HEK293 (cell line): ENCODE measurements around the gene KCNIP4.

Experiments
- CTCF ChIA-PET: fragments of 350-600 bp; formaldehyde crosslinking; extraction: SDS; loops from one replicate; lab custom pipeline; 2021; ENCODE audit warnings: antibody characterized with exemption; lab: Yijun Ruan, JAX
- POLR2A ChIA-PET: fragments of 300-600 bp; formaldehyde crosslinking; extraction: SDS; loops from one replicate; lab custom pipeline; 2020; ENCODE audit warnings: antibody characterized with exemption, inconsistent platforms; lab: Yijun Ruan, JAX
- H3K27ac ChIP-seq: fragments of 200-500 bp; sonication (Bioruptor generic); 2 replicates; pipeline ENCODE4 v1.5.1; 2014; ENCODE audit warnings: low read depth, low read length, control low read depth, inconsistent platforms; ENCODE audit errors: extremely low read depth
- H3K36me3 ChIP-seq, 2 experiments: fragments of 200-500 bp in 1 of 2; sonication (Bioruptor generic) in 1 of 2; 1 replicate in 1 of 2; 2 replicates in 1 of 2; pipeline ENCODE4 v1.5.1; 2014 to 2017; ENCODE audit warnings: inconsistent platforms in 2 of 2, low read length in 2 of 2; ENCODE audit not compliant: control insufficient read depth in 2 of 2, insufficient read depth in 1 of 2
- H3K4me1 ChIP-seq: fragments of 200-500 bp; sonication (Bioruptor generic); 2 replicates; pipeline ENCODE4 v1.5.1; 2014; ENCODE audit warnings: mild to moderate bottlenecking, low read length, inconsistent platforms; ENCODE audit not compliant: control insufficient read depth, insufficient read depth
- H3K4me3 ChIP-seq: 2 replicates; pipeline ENCODE4 v1.5.1; 2011; ENCODE audit warnings: low read depth, mild to moderate bottlenecking, control low read depth, low read length, moderate library complexity
- H3K9me3 ChIP-seq: fragments of 200-500 bp; sonication (Bioruptor generic); 2 replicates; pipeline ENCODE4 v1.5.1; 2014; ENCODE audit warnings: low read depth, low read length, inconsistent platforms; ENCODE audit not compliant: control insufficient read depth, insufficient read depth
- FEZF1 ChIP-seq: fragments of 450-650 bp; formaldehyde crosslinking; IDR thresholded peaks from 2 replicates; pipeline ENCODE4 v1.5.1; 2016; ENCODE audit warnings: missing biosample characterization, missing genetic modification characterization
- HIC1 ChIP-seq: fragments of 450-650 bp; formaldehyde crosslinking; IDR thresholded peaks from 2 replicates; pipeline ENCODE4 v1.5.1; 2016; ENCODE audit warnings: missing biosample characterization, missing genetic modification characterization
- MZF1 ChIP-seq: fragments of 450-650 bp; formaldehyde crosslinking; IDR thresholded peaks from 2 replicates; pipeline ENCODE4 v1.5.1; 2017; ENCODE audit warnings: missing biosample characterization, missing genetic modification characterization, borderline replicate concordance
- OSR2 ChIP-seq: fragments of 450-650 bp; formaldehyde crosslinking; IDR thresholded peaks from 2 replicates; pipeline ENCODE4 v1.5.1; 2016; ENCODE audit warnings: missing biosample characterization, missing genetic modification characterization
- OVOL3 ChIP-seq: fragments of 450-650 bp; formaldehyde crosslinking; IDR thresholded peaks from 2 replicates; pipeline ENCODE4 v1.5.1; 2016; ENCODE audit warnings: missing biosample characterization, missing genetic modification characterization
- PRDM6 ChIP-seq: fragments of 450-650 bp; formaldehyde crosslinking; IDR thresholded peaks from 2 replicates; pipeline ENCODE4 v1.5.1; 2017; ENCODE audit warnings: missing biosample characterization, missing genetic modification characterization
- SP3 ChIP-seq: fragments of 450-650 bp; formaldehyde crosslinking; IDR thresholded peaks from 2 replicates; pipeline ENCODE4 v1.5.1; 2016; ENCODE audit warnings: missing biosample characterization, missing genetic modification characterization
- YY2 ChIP-seq: fragments of 450-650 bp; formaldehyde crosslinking; IDR thresholded peaks from 2 replicates; pipeline ENCODE4 v1.5.1; 2016; ENCODE audit warnings: missing biosample characterization, missing genetic modification characterization
- ZBTB10 ChIP-seq: fragments of 450-650 bp; formaldehyde crosslinking; IDR thresholded peaks from 2 replicates; pipeline ENCODE4 v1.5.1; 2016; ENCODE audit warnings: missing biosample characterization, missing genetic modification characterization
- ZBTB11 ChIP-seq: fragments of 450-650 bp; formaldehyde crosslinking; conservative IDR thresholded peaks from 2 replicates; pipeline ENCODE4 v1.5.1; 2016; ENCODE audit warnings: low read depth, missing biosample characterization, missing genetic modification characterization
- ZBTB21 ChIP-seq: fragments of 450-650 bp; formaldehyde crosslinking; IDR thresholded peaks from 2 replicates; pipeline ENCODE4 v1.5.1; 2017; ENCODE audit warnings: missing biosample characterization, missing genetic modification characterization
- ZBTB26 ChIP-seq: fragments of 450-650 bp; formaldehyde crosslinking; optimal IDR thresholded peaks from 2 replicates; pipeline ENCODE3; 2016; ENCODE audit warnings: missing biosample characterization, mild to moderate bottlenecking, missing genetic modification characterization
- ZEB2 ChIP-seq: fragments of 450-650 bp; formaldehyde crosslinking; IDR thresholded peaks from 2 replicates; pipeline ENCODE4 v1.5.1; 2016; ENCODE audit warnings: missing biosample characterization, missing genetic modification characterization
- ZNF211 ChIP-seq: fragments of 450-650 bp; formaldehyde crosslinking; IDR thresholded peaks from 2 replicates; pipeline ENCODE4 v1.5.1; 2016; ENCODE audit warnings: low read depth, missing biosample characterization, missing genetic modification characterization
- ZNF302 ChIP-seq: fragments of 450-650 bp; formaldehyde crosslinking; IDR thresholded peaks from 2 replicates; pipeline ENCODE4 v1.5.1; 2016; ENCODE audit warnings: missing biosample characterization, missing genetic modification characterization, low read depth
- ZNF404 ChIP-seq: fragments of 450-650 bp; formaldehyde crosslinking; IDR thresholded peaks from 2 replicates; pipeline ENCODE4 v1.5.1; 2017; ENCODE audit warnings: missing biosample characterization, missing genetic modification characterization
- ZNF426 ChIP-seq: fragments of 450-650 bp; formaldehyde crosslinking; IDR thresholded peaks from 2 replicates; pipeline ENCODE4 v1.5.1; 2017; ENCODE audit warnings: missing biosample characterization, missing genetic modification characterization, mild to moderate bottlenecking, inconsistent platforms, moderate library complexity
- ZNF433 ChIP-seq: fragments of 450-650 bp; formaldehyde crosslinking; IDR thresholded peaks from 2 replicates; pipeline ENCODE4 v1.5.1; 2016; ENCODE audit warnings: missing biosample characterization, missing genetic modification characterization, low read depth
- ZNF596 ChIP-seq: fragments of 450-650 bp; IDR thresholded peaks from 2 replicates; pipeline ENCODE4 v1.5.0; 2018; ENCODE audit warnings: missing biosample characterization, mild to moderate bottlenecking, missing genetic modification characterization, moderate library complexity
- ZNF624 ChIP-seq: fragments of 450-650 bp; formaldehyde crosslinking; IDR thresholded peaks from 2 replicates; pipeline ENCODE4 v1.5.1; 2017; ENCODE audit warnings: missing biosample characterization, missing genetic modification characterization
- ZNF658 ChIP-seq: fragments of 450-650 bp; formaldehyde crosslinking; IDR thresholded peaks from 2 replicates; pipeline ENCODE4; 2016; ENCODE audit warnings: missing biosample characterization, missing genetic modification characterization
- ZNF660 ChIP-seq: fragments of 450-650 bp; IDR thresholded peaks from 2 replicates; pipeline ENCODE4 v1.5.1; 2018; ENCODE audit warnings: missing biosample characterization, mild to moderate bottlenecking, missing genetic modification characterization
- ZNF747 ChIP-seq: fragments of 450-650 bp; formaldehyde crosslinking; IDR thresholded peaks from 2 replicates; pipeline ENCODE4 v1.5.1; 2016; ENCODE audit warnings: missing biosample characterization, missing genetic modification characterization

Gene KCNIP4

GRCh38 chr4:21009956-21010355 is 938.6 kb downstream of the KCNIP4 start:
- H3K4me3 ChIP-seq: no peak overlapping the region
- H3K4me1 ChIP-seq: no peaks in the 10 kb centered on the region
- no peaks in the 10 kb centered on the region for H3K9me3 ChIP-seq
- H3K27ac ChIP-seq: no peak overlapping the region
- TF ChIP-seq ZBTB26 (tag by site-specific recombination) (no peak), MZF1 (tag by site-specific recombination) (no peak), SP3 (tag by site-specific recombination) (no peak), ZNF433 (tag by site-specific recombination) (no peak), ZNF624 (no peak), ZBTB21 (tag by site-specific recombination) (no peak), ZEB2 (tag by site-specific recombination) (no peak), ZBTB11 (tag by site-specific recombination) (no peak), ZNF660 (tag by site-specific recombination) (no peak), OSR2 (tag by site-specific recombination) (no peak)
- no peaks in the 10 kb centered on the region for H3K36me3 ChIP-seq
- POLR2A ChIA-PET: no interaction called here
- CTCF ChIA-PET: no interaction called here

- Histone ChIP-seq H3K36me3 (no peaks in the 10 kb centered on the region), H3K27ac (no peak overlapping the region), H3K4me3 (no peak overlapping the region), H3K9me3 (no peaks in the 10 kb centered on the region), H3K4me1 (no peaks in the 10 kb centered on the region)
- ChIA-PET POLR2A (no interaction called here), CTCF (no interaction called here)
- TF ChIP-seq OVOL3 (tag by site-specific recombination): no peak
- no peak for TF ChIP-seq ZNF747 (tag by site-specific recombination)
- TF ChIP-seq YY2 (tag by site-specific recombination): no peak
- no peak for TF ChIP-seq ZNF302 (tag by site-specific recombination)
- TF ChIP-seq ZNF596 (tag by site-specific recombination): no peak
- TF ChIP-seq ZBTB26 (tag by site-specific recombination): no peak
- TF ChIP-seq ZNF211: no peak
- TF ChIP-seq FEZF1 (tag by site-specific recombination): no peak
- TF ChIP-seq ZNF658 (tag by site-specific recombination): no peak
- TF ChIP-seq HIC1 (tag by site-specific recombination): no peak
- no peak for TF ChIP-seq ZBTB10 (tag by site-specific recombination)
- no peak for TF ChIP-seq ZNF404 (tag by site-specific recombination)
- no peak for TF ChIP-seq PRDM6 (tag by site-specific recombination)
- TF ChIP-seq ZNF426 (tag by site-specific recombination): no peak
Measured at GRCh38 chr4:21005647-21006046, 942.9 kb downstream of the KCNIP4 start.
